GM18526 (cell line): Measurements from ENCODE around the gene ODAD2.

ENCODE experiments used
- POLR2A ChIP-seq: IDR thresholded peaks from 3 replicates; pipeline ENCODE4 v1.6.1; 2011; ENCODE audit not compliant: insufficient read length; ENCODE audit errors: extremely low read depth

Gene ODAD2

DNA sequence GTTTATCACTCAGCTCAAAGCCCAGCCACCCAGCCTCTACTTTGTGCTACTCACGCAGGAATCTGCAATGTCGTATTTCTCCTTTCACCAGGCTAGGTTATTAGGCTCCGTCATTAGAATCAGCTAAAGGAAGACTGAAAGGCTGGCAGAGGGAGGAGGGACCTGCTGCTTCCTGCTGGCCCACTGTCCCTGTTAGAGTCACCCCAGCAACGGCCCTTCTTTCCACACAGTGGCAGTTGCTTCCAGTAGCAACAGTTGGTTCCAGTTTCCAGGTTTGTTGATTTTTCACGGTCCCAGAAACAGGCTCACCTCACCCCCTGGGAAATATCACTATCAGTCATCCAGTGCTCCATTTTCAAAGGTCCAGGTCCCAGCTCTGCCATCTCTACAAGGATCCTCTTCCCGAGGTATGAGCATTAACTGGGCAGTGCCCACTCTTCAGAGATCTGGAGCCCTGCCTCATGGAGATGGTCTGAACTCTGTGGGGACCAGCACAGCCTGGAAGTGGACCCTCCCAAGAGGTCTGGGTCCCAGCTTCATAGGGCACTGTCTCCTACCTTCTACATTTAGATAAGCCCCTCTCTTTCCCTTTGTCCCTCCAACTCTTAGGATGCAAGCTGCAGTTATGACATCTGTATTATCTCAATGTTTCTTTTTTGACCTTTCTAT, 15.9 kb downstream of the ODAD2 start:
- no peak for TF ChIP-seq POLR2A

DNA sequence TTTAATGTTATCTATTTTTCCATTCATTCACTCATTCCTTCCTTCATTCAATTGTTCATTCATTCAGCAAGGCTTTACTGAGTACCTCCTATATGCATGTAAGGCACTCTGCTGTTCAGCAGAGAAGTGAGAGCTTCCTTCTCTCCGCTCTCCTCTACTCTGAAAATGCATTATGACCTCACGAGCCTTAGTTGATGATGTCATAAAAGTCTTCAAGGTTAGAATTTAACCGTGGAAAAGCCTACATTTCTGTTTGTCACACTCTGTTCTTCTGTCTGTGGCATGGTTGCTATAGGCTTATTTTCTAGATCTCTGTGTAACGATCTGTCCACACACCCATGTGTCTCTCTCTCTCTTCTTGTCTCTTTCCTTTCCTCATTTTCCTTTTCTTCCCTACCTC, 17.1 kb downstream of the ODAD2 start:
- TF ChIP-seq POLR2A, result no peak

DNA sequence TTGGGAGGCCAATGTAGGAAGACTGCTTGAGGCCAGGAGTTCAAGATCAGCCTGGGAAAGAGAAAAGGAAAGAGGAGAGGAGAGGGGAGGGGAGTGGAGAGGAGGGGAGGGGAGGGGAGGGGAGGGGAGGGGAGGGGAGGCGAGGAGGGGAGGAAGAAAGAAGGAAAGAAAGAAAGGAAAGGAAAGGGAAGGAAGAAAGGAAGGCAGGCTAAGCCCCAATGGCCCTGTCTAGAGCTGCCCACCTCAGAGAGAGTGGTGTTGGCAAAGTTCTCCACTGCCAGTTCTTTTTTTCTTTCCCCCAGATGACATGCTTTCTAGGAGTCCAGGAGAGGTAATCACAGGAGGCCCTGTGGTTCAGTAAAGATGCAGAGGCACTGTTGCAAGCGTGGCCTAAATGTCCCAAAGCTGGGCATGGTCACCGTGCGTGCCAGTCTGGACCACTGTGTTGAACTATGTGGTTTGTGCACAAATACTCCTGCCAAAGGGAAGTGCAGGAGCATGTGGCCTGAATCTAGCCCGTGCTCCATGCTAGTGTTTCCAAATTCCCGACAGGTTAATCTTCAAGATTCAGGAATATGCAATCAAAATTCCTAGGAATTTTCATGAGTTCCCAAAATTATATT, 39.7 kb downstream of the ODAD2 start:
- TF ChIP-seq POLR2A, result no peak

DNA sequence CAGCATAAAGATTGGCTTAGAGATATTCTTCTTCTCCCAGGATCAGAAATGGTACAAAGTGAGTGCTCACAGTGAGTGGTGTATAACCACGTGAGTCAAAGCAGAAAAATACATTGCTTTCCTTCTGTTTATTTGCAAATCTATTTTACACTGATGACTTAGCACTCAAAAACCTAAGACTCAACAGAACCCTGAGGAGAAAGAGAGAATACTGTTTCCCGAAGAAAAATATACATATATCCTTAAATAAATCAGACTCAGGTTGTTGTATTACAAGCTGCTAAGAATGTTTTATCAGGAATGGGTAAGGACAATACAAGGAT, 48.7 kb downstream of the ODAD2 start:
- no peak for TF ChIP-seq POLR2A

DNA sequence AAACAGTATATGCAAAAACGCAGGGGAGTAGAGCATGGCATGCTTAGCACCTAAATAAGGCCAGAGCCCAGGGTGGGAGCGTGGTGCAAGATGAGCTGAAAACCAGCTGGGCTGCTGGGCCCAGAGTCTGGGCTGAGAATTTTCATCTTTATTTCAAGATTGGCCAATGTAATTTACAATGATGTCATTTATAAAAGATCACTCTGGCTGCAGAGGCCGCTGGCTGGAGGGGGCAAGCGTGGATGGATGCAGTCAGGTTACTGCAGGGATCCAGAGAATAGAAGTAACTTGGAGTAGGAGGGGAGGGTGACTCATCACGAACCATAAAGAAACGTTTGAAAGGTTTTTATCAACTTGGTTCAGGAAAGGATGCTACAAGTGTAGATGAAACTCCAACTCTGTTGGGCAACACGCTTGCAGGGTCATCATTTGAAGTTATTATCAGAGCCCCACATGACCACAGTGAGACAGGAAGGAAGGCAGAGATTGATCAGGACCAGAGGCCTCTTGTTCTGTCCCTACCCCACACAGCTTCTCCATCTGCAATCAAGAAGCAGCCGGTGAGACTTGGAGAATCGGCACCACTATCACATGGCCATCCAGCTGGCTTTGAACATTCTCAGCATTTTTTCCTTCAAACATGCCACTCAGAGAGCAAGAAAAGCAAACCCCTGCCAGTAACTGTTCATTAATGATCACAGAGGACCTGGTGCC, 49.2 kb downstream of the ODAD2 start:
- TF ChIP-seq POLR2A, result no peak

DNA sequence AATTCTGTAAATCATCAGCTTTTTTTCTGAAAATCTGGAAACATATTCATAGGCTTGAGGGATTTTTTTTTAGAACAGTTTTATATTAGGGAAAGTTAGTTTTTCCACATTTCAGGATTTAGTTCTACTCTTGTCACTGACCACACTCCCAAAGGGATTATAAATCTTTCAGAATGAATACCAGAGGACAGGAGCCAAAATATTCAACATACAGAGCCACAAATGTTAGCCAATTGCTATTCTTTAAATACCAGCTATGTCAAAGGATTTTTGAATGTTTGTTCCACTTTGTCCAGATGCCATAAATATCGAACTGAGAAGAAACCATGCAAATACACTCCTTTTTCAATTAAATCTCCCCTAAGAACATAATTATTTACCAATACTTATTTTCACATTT, 50.7 kb downstream of the ODAD2 start:
- TF ChIP-seq POLR2A, result no peak

DNA sequence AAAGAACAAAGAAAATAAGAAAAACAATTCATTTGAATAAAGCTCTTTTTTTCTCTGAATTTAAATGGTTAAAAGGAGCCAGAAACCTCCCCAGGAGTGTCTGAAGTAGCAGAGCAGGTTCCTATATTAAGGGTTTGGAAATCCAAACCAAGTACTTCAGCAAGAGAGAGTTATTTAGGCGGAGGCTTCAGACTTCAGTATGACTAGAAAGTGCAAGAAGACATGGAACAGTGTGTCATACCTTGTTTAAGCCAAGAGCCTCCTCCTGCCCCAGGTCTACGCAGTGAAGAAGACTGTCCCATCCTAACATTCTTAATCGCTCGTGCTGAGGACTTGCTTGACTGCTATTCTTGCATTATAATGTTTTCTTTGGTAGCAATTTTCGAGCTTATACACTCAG, 51.3 kb downstream of the ODAD2 start:
- no peak for TF ChIP-seq POLR2A

DNA sequence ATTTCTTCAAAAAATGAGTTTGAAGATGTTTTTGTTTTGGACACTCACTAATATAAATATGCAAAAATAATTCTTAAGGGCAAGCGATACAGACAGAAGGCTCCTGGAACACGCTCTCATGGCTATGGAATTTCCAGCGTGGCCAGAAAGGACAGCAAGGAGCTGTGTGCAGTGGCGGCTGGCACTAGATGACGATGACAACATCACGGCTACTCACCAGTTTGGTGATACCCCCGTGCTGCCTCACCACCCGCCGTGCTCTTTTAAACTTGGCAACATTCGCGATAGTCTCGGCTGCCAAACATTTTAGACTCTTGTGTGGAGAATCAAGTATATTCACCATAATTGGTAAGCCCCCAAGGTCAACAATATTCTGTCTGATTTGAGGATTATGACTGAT, 54.9 kb downstream of the ODAD2 start:
- TF ChIP-seq POLR2A, result no peak

DNA sequence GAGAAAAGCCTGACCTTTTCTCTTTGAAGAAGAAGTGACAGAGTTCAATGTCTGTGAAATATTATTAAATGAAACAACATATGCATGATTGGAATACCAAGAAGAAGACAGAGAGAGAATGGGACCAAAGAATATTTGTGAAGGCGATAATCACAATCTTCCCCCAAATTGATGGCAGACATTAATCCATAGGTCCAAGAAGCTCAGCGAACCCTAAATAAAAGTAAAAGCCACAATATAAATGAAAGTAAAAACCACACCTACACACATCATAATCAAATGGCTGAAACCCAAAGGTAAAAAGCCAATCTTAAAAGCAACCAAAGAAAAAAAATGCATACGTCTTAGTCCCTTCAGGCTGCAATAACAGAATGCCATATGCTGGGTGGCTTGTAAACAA, 84.0 kb downstream of the ODAD2 start:
- TF ChIP-seq POLR2A, result no peak

DNA sequence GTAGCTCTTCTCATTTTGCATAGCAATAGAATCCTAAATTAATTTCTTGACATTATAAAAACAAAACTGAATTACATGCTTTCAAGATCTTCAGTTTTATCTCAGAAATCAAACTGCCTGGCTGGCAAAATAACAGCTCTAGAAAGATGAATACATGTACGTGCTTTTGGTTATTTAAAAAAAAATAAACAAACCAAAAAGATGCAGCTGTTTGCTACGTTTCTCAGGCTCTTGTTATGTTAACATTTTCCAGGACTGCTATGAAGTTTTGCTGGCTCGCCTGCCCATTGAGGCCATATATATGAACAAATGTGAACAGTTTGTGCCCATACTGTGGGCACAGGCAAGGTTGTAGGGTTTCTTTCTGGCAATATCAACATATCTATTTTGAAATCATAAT, 86.6 kb downstream of the ODAD2 start:
- no peak for TF ChIP-seq POLR2A

DNA sequence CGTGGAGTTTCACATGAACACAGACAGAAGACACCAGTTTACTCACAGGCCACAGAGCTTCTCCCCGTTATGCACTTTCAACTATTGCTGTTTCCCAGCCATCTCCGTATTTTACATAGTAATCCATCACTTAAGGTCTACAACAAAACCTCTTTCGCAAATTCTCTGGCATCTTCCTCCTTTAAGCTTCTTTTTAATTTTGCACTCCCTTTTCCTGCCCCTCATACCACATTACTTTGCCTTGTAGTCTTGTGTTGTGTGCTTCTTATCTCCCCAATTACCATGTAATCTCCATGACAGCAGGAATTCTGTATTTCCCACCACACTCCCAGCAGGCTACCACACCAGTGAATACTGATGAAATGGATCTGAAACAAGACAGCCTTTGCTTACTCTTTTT, 87.3 kb downstream of the ODAD2 start:
- TF ChIP-seq POLR2A, result no peak

DNA sequence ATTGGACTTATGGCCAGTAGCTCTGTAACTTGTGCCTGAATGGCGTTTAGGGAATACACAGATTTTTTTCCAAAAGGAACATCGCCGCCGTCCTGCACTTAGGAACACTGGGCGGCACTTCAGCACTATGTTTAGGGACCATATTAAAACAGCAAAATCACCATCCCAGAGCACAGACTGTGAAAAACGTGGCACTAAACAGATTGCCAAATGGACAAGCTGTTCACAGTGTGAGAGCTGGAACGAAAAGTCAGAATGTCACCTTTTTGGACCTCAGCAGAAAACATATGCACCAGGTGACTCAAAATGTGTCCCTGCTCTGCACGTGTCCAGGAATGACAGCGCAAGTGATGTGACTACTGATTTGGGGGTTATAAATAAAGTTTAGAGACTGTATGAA, 87.9 kb downstream of the ODAD2 start:
- TF ChIP-seq POLR2A, result no peak

DNA sequence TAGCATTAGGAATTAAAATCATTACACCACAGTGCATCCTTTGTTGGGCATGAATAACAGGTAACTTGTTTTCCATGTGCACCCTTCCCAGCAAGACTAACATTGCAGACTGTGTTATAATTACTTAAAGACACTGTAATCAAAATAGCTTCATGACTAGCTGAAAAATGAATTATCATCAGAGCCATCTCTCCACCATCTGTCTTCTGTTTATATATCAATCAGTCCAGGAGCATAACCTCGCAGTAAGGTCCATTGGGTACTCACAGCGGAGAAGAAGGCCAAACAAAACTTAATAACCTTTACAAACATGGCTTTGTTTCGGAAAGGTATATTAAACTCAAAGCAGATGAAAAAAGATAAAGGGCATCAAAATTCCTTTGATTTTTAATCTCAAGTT, 90.6 kb downstream of the ODAD2 start:
- no peak for TF ChIP-seq POLR2A

DNA sequence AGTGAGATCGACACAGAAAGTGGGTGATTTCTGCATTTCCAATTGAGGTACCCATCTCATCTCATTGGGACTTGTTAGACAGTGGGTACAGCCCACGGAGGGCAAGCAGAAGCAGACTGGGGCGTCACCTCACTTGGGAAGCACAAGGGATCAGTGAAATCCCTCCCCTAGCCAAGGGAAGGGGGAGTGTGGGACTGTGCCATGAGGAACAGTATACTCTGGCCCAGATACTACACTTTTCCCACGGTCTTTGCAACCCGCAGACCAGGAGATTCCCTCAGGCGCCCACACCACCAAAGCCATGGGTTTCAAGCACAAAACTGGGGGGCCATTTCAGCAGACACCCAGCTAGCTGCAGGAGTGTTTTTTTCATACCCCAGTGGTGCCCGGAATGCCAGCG, 99.8 kb downstream of the ODAD2 start:
- TF ChIP-seq POLR2A, result no peak

DNA sequence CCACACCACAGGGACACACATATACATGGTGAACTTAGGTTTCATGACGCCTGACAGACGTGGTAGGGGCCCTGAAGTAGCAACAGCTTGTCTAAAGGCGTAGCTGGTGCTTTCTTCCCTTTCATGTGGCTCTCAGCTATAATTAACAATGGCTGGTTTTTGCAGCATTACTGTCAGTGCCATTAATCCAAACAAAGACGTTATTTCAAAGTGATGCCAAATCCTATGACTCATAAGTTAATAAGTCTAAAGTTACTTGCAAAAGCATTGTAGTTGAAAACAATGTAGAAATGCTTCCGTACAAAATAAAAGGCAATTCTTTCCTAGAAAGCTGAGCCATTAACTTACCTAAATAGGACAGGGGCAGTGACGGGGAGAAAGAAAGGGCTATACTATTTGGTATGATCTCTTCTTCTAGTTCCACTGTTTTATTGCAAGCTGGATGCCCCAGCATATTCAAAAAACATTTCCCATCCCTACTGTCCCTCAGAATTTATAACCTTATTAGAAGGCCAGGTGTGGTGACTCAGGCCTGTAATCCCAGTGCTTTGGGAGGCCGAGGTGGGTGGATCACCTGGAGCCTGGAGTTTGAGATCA, 105.4 kb downstream of the ODAD2 start:
- no peak for TF ChIP-seq POLR2A

DNA sequence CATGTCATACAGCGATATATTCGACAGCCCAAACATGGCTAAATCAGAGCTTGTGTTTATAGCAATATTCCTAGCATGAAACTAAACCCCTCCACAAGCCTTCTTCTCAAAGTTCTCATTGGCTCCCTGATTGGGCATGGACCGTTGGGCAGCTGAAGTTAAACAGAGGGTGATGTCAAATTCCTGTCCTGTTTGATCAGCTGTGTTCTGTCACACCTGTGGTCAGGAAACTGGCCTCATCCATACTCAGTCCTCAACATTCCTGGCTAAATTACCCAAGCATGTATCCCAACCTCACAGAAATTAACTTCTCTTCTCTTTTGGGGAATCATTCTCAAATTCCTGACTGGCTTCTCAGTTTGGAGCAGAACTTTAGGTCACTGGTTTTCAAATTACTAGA, 107.9 kb downstream of the ODAD2 start:
- TF ChIP-seq POLR2A, result no peak

DNA sequence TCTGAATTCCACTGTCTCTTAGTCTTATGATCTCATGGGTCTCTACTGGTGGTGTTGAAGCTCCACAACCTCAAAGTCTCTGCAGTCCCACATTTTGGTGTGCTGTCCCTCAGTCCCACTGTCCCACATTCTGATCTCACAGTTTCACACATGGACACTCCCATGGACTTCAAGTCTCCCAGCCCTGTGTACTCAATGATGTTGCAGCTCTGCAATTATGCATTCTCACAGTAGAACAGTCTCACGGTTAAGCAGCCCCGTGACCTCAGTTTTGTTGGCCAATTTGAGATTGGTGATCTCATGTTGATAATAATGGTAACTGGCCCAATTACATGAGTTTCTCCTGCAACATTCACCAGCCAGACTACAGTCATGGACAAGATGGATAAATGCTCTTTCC, 109.4 kb downstream of the ODAD2 start:
- TF ChIP-seq POLR2A, result no peak

DNA sequence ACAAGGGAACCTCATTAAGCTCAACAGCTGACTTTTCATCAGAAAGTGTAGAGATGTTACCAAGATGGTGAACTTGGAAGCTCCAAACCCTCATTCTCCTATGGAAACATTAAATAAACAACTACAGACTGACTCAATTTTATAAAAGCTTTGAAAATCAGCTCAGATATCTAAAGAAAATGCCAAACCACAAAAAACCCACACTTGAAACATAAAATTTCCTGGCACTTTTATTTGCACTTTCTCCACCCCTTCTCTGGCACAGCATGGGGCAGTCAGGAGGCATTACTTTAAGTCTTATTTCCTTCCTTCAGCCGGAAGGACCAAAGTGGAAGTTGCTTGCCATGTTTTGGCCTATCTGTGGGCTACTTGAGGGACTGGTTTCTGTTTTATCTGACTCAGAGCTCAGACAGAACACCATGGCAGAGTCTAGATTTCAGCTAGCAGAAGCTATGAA, 114.7 kb downstream of the ODAD2 start:
- TF ChIP-seq POLR2A, result no peak
